Urinary bladder (tissue), 4 donors: ENCODE measurements around the gene NUP107. TPM values are rescaled to one million over a fixed set of nuclear protein-coding genes. Genes with fewer than 3 reads are reported as not detected.
"Not testable (repeated sequence)": the region's sequence is repeated elsewhere in the genome, so short reads cannot be mapped to it uniquely, and the experiment has no call there.

Experiments
- DNase-seq: peaks from one replicate; pipeline ENCODE4 v3.0.0-alpha.2; 2015; ENCODE audit errors: extremely low spot score
- H3K27ac ChIP-seq: one replicate; pipeline ENCODE4 v1.5.1; 2013; ENCODE audit warnings: low read depth, mild to moderate bottlenecking, moderate library complexity
- H3K36me3 ChIP-seq: one replicate; pipeline ENCODE4 v1.6.1; 2013; ENCODE audit warnings: mild to moderate bottlenecking, moderate library complexity; ENCODE audit not compliant: insufficient read depth
- H3K4me1 ChIP-seq: one replicate; pipeline ENCODE4 v1.6.1; 2013; ENCODE audit warnings: mild to moderate bottlenecking, moderate library complexity; ENCODE audit not compliant: insufficient read depth
- H3K4me3 ChIP-seq: one replicate; pipeline ENCODE4 v1.5.1; 2013; ENCODE audit warnings: low read depth, low read length
- WGBS: extraction: QIAGEN DNeasy Blood & Tissue Kit; methylation state at CpG from one replicate; pipeline ENCODE4 v1.1.7; 2013; 5-methylcytosine and 5-hydroxymethylcytosine counted together
- polyA plus RNA-seq: library from polyadenylated mRNA; stranded (reverse); fragments of 200-250 nt; gene quantifications from one replicate; pipeline ENCODE4 v1.2.3, GENCODE V29; 2013
- total RNA-seq: library from RNA; depleted of rRNA; stranded (reverse); fragments of >200 nt; gene quantifications from one replicate; pipeline ENCODE4 v1.2.3, GENCODE V29; 2014
- donor health status: healthy with polysubstance abuse.
- donor health status: healthy.

NUP107 gene
- total RNA-seq = 85.9 TPM
- 19.4 TPM for polyA plus RNA-seq

GRCh38 chr12:68686595-68687521 is at the start of gene NUP107:
Gene NUP107, plus strand, starts transcription at chr12:68686978. Its CDS starts 88 bp downstream, at chr12:68687066.
- WGBS = under 1% methylated on average over 44 of the region's 44 CpGs
- Histone ChIP-seq H3K36me3 (peaks cover 1% of the 10 kb centered on the region), H3K27ac (peak within 1 kb of the TSS; percentile 81), H3K4me1 (no peaks in the 10 kb centered on the region), H3K4me3 (peak within 1 kb of the TSS; percentile 74)
- DNase-seq = peak; percentile 97

- DNase-seq, H3K27ac ChIP-seq, H3K4me1 ChIP-seq, H3K4me3 ChIP-seq, H3K36me3 ChIP-seq: not testable (repeated sequence)
- WGBS = 94% methylated on average over 3 of the region's 3 CpGs
Observed at GRCh38 chr12:68637439-68637838, 49.3 kb upstream of the NUP107 start.

- 67% methylated on average over 3 of the region's 3 CpGs for WGBS
- H3K27ac ChIP-seq = no peak overlapping the region
- peaks cover 2% of the 10 kb centered on the region for H3K4me1 ChIP-seq
Observed at GRCh38 chr12:68638171-68638570, 48.6 kb upstream of the NUP107 start.

GRCh38 chr12:68638721-68639395 is 47.9 kb upstream of the NUP107 start:
- peaks cover 2% of the 10 kb centered on the region for H3K4me1 ChIP-seq
- no peak for DNase-seq
- H3K27ac ChIP-seq = no peak overlapping the region
- no peaks in the 10 kb centered on the region for H3K36me3 ChIP-seq
- H3K4me3 ChIP-seq = no peak overlapping the region
- WGBS = 74% methylated on average over 12 of the region's 12 CpGs

More at GRCh38 chr12:68638171-68638570, 48.6 kb upstream of the NUP107 start:
- DNase-seq = no peak
- no peaks in the 10 kb centered on the region for H3K36me3 ChIP-seq
- no peak overlapping the region for H3K4me3 ChIP-seq

- Histone ChIP-seq H3K27ac (no peak overlapping the region), H3K36me3 (no peaks in the 10 kb centered on the region), H3K4me3 (no peak overlapping the region), H3K4me1 (peaks cover 2% of the 10 kb centered on the region)
- 86% methylated on average over 1 of the region's 1 CpG for WGBS
- DNase-seq = no peak
Observed at GRCh38 chr12:68639396-68639767, 47.4 kb upstream of the NUP107 start.

- no peak for DNase-seq
- H3K4me1 ChIP-seq = peaks cover 2% of the 10 kb centered on the region
- no peak overlapping the region for H3K4me3 ChIP-seq
- no peak overlapping the region for H3K27ac ChIP-seq
- WGBS = 43% methylated on average over 5 of the region's 5 CpGs
- no peaks in the 10 kb centered on the region for H3K36me3 ChIP-seq
Observed at GRCh38 chr12:68641138-68641537, 45.6 kb upstream of the NUP107 start.

GRCh38 chr12:68646484-68646883 is 40.3 kb upstream of the NUP107 start:
- no peaks in the 10 kb centered on the region for H3K4me1 ChIP-seq
- WGBS = 91% methylated on average over 5 of the region's 5 CpGs
- no peak overlapping the region for H3K4me3 ChIP-seq
- no peaks in the 10 kb centered on the region for H3K36me3 ChIP-seq
- H3K27ac ChIP-seq = no peak overlapping the region
- DNase-seq = no peak

- Histone ChIP-seq H3K27ac (no peak overlapping the region), H3K4me1 (no peaks in the 10 kb centered on the region), H3K4me3 (no peak overlapping the region), H3K36me3 (no peaks in the 10 kb centered on the region)
- WGBS = 68% methylated on average over 1 of the region's 1 CpG
- DNase-seq = no peak
Observed at GRCh38 chr12:68647507-68647906, 39.3 kb upstream of the NUP107 start.

GRCh38 chr12:68648179-68648578 is 38.6 kb upstream of the NUP107 start:
- no peak overlapping the region for H3K27ac ChIP-seq
- H3K4me3 ChIP-seq = no peak overlapping the region
- no peaks in the 10 kb centered on the region for H3K4me1 ChIP-seq
- no peaks in the 10 kb centered on the region for H3K36me3 ChIP-seq
- no peak for DNase-seq
- WGBS = 63% methylated on average over 3 of the region's 3 CpGs

GRCh38 chr12:68665016-68665569 is 21.7 kb upstream of the NUP107 start:
- 72% methylated on average over 3 of the region's 3 CpGs for WGBS
- H3K27ac ChIP-seq = no peak overlapping the region

GRCh38 chr12:68667291-68667690 is 19.5 kb upstream of the NUP107 start:
- no peak for DNase-seq

More at GRCh38 chr12:68665016-68665569, 21.7 kb upstream of the NUP107 start:
- no peak overlapping the region for H3K4me3 ChIP-seq
- H3K4me1 ChIP-seq = no peaks in the 10 kb centered on the region
- DNase-seq = no peak
- no peaks in the 10 kb centered on the region for H3K36me3 ChIP-seq

GRCh38 chr12:68667896-68668295 is 18.9 kb upstream of the NUP107 start:
- no peaks in the 10 kb centered on the region for H3K36me3 ChIP-seq
- no peaks in the 10 kb centered on the region for H3K4me1 ChIP-seq
- no peak for DNase-seq
- no peak overlapping the region for H3K27ac ChIP-seq
- H3K4me3 ChIP-seq = no peak overlapping the region
- 44% methylated on average over 1 of the region's 1 CpG for WGBS

More at GRCh38 chr12:68667291-68667690, 19.5 kb upstream of the NUP107 start:
- Histone ChIP-seq H3K36me3 (no peaks in the 10 kb centered on the region), H3K4me3 (no peak overlapping the region), H3K27ac (no peak overlapping the region), H3K4me1 (no peaks in the 10 kb centered on the region)
- 76% methylated on average over 1 of the region's 1 CpG for WGBS

- DNase-seq = no peak
- Histone ChIP-seq H3K4me3 (no peak overlapping the region), H3K36me3 (no peaks in the 10 kb centered on the region), H3K27ac (no peak overlapping the region), H3K4me1 (no peaks in the 10 kb centered on the region)
- WGBS = 89% methylated on average over 4 of the region's 4 CpGs
Observed at GRCh38 chr12:68671179-68671578, 15.6 kb upstream of the NUP107 start.
